ENCODE data around the gene BBS9. TPM values are rescaled to one million over a fixed set of nuclear protein-coding genes. Genes with fewer than 3 reads are reported as not detected.

BBS9 gene
- total RNA-seq, 6 experiments from 2014 or later = 3.0 to 8.0 (median 6.6) TPM

- no peaks in the 10 kb centered on the region for H3K36me3 ChIP-seq
- ATAC-seq (no peak), DNase-seq (no peak)
- no peaks in the 10 kb centered on the region for H3K9me3 ChIP-seq
- TF ChIP-seq, protein P1, sequence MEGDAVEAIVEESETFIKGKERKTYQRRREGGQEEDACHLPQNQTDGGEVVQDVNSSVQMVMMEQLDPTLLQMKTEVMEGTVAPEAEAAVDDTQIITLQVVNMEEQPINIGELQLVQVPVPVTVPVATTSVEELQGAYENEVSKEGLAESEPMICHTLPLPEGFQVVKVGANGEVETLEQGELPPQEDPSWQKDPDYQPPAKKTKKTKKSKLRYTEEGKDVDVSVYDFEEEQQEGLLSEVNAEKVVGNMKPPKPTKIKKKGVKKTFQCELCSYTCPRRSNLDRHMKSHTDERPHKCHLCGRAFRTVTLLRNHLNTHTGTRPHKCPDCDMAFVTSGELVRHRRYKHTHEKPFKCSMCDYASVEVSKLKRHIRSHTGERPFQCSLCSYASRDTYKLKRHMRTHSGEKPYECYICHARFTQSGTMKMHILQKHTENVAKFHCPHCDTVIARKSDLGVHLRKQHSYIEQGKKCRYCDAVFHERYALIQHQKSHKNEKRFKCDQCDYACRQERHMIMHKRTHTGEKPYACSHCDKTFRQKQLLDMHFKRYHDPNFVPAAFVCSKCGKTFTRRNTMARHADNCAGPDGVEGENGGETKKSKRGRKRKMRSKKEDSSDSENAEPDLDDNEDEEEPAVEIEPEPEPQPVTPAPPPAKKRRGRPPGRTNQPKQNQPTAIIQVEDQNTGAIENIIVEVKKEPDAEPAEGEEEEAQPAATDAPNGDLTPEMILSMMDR (IDR thresholded peaks at IDR 0.05) = no peak
- TF ChIP-seq POLR2A (IDR thresholded peaks at IDR 0.05) = no peak
- H3K27me3 ChIP-seq = no peaks in the 10 kb centered on the region
- H3K4me3 ChIP-seq = no peak overlapping the region
- H3K4me1 ChIP-seq = no peaks in the 10 kb centered on the region
- intact Hi-C loops (cut with DNase I) = no loop called here
- no peak overlapping the region for H3K27ac ChIP-seq
- 94% methylated on average over 7 of the region's 7 CpGs for WGBS (ENCODE audit: insufficient coverage, low coverage, low lambda C conversion rate, missing lambda C conversion rate)
Observed at GRCh38 chr7:33350577-33350976, 221.2 kb downstream of the BBS9 start.

DNA sequence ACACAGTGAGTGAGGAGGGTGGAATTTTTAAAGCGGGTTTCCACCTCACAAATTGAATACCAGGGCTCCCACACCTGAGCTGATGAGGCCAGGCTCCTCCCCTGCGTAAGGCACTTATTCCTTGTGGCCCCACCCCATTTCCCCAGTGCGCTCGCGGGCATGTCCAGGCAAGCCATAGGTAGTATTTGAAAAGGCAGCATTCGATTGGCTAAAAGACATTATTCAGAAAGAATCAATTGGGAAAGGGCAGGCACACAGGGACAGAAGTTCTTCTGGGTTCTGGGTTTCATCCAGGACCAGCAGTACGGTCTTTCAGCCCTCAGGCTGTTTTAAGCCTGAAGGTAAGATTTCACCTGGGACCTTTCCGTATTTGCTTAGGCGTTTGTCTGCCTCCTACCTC, 222.3 kb downstream of the BBS9 start:
- ATAC-seq (no peak), DNase-seq (no peak)
- no peak overlapping the region for H3K27ac ChIP-seq
- H3K27me3 ChIP-seq = no peaks in the 10 kb centered on the region
- H3K4me3 ChIP-seq = no peak overlapping the region
- H3K9me3 ChIP-seq = no peaks in the 10 kb centered on the region
- 100% methylated on average over 5 of the region's 9 CpGs for WGBS (ENCODE audit: insufficient coverage, low coverage, low lambda C conversion rate, missing lambda C conversion rate)
- intact Hi-C loops (cut with DNase I) = no loop called here
- no peak for TF ChIP-seq POLR2A (IDR thresholded peaks at IDR 0.05)
- TF ChIP-seq, protein P1 (IDR thresholded peaks at IDR 0.05) = no peak
- no peaks in the 10 kb centered on the region for H3K4me1 ChIP-seq
- H3K36me3 ChIP-seq = no peaks in the 10 kb centered on the region

- no peak for TF ChIP-seq POLR2A (IDR thresholded peaks at IDR 0.05)
- TF ChIP-seq, protein P1 (IDR thresholded peaks at IDR 0.05) = no peak
- Histone ChIP-seq H3K36me3 (no peaks in the 10 kb centered on the region), H3K4me1 (no peaks in the 10 kb centered on the region), H3K27me3 (no peaks in the 10 kb centered on the region), H3K27ac (no peak overlapping the region), H3K9me3 (no peaks in the 10 kb centered on the region), H3K4me3 (no peak overlapping the region)
- intact Hi-C loops (cut with DNase I) = no loop called here
- 77% methylated on average over 5 of the region's 5 CpGs for WGBS (ENCODE audit: insufficient coverage, low coverage, low lambda C conversion rate, missing lambda C conversion rate)
- ATAC-seq = no peak
- DNase-seq = no peak
Observed at GRCh38 chr7:33354201-33354600, 224.8 kb downstream of the BBS9 start.

- intact Hi-C loops (cut with DNase I) = no loop called here
- Histone ChIP-seq H3K36me3 (no peaks in the 10 kb centered on the region), H3K4me1 (no peaks in the 10 kb centered on the region), H3K27me3 (no peaks in the 10 kb centered on the region), H3K4me3 (no peak overlapping the region), H3K27ac (no peak overlapping the region), H3K9me3 (no peaks in the 10 kb centered on the region)
- no peak for ATAC-seq
- DNase-seq = no peak
- 100% methylated on average over 1 of the region's 1 CpG for WGBS (ENCODE audit: insufficient coverage, low coverage, low lambda C conversion rate, missing lambda C conversion rate)
- no peak for TF ChIP-seq POLR2A (IDR thresholded peaks at IDR 0.05)
- TF ChIP-seq, protein P1 (IDR thresholded peaks at IDR 0.05) = no peak
Observed at GRCh38 chr7:33355386-33355785, 226.0 kb downstream of the BBS9 start.

DNA sequence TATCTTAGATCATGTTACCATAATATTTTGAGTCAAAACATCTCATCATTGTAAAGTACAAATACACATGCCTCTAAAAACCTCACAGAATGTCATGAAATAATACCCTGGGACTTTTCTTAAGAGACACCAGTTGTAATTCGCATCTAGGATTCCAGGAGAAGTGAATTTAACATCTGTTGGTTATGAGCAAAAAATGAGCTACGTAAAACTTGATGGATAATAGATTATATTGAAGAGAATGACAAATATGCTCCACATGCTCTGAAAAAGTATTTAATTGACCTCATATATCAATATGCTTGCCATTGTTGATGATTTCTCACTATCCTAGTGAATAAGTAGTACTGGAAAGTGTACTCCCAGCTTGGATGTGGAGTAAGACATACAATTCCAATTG, 227.0 kb downstream of the BBS9 start:
- Histone ChIP-seq H3K9me3 (no peaks in the 10 kb centered on the region), H3K27ac (no peak overlapping the region), H3K4me3 (no peak overlapping the region), H3K4me1 (no peaks in the 10 kb centered on the region), H3K27me3 (no peaks in the 10 kb centered on the region), H3K36me3 (no peaks in the 10 kb centered on the region)
- intact Hi-C loops (cut with DNase I) = no loop called here
- TF ChIP-seq POLR2A (IDR thresholded peaks at IDR 0.05) = no peak
- TF ChIP-seq, protein P1 (IDR thresholded peaks at IDR 0.05) = no peak
- 90% methylated on average over 2 of the region's 2 CpGs for WGBS (ENCODE audit: insufficient coverage, low coverage, low lambda C conversion rate, missing lambda C conversion rate)
- ATAC-seq (no peak), DNase-seq (no peak)

Measured in right lobe of liver (tissue), 6 donors.